SKM-1 (cell line): ENCODE data around the gene SPEF2.

Experiments
- DNase-seq: peaks from one replicate; lab custom pipeline; 2025; ENCODE audit not compliant: unreplicated experiment; lab: John Stamatoyannopoulos, UW

Gene SPEF2

GRCh38 chr5:35777358-35778087 is 159.9 kb downstream of the SPEF2 start:
- DNase-seq: peak; percentile 56

DNA sequence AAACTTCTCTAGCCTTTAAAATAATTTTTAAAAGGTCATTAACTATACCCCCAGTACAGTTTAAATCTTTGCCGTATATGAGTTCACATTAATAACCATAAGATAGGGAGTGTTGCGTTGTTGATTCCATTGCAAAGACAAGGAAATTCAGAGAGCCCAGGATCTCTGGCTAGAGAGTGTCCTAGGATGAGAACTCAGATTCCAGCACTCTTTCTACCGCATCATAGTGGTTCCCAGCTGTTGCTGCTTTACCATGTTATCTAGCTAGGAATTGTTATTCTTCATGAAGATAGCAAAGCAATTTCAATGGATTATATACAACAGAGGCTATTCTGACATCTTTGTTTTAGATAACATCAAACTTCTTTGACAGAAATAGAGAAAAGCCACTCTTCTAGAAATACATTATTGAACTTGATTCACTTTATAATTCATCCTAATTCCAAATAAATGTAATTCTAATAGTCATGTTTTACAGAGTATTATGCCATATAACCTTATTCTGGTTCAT is 160.7 kb downstream of the SPEF2 start:
- no peak for DNase-seq

DNA sequence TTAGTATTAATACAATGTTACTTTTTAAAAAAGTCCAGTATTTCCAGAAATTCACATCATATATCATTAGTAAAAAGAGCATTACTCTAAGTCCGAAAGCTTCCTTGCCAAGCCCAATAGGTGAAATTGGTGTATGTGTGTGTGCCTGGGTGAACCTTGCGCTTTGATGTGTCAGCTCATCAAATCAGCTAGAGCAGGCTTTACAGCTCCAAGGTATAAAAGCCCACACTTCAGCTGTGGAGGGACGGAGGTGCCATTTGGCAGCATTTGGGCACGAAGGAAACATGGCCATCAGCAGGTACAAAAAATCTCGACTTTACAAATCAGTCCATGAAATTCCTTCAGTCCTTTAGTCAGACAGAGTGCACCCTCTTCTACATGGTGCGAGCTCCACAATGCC is 162.6 kb downstream of the SPEF2 start:
- DNase-seq: no peak

- no peak for DNase-seq
These were observed 163.6 kb downstream of the SPEF2 start for GRCh38 chr5:35781181-35781790.

- DNase-seq: no peak
These were observed 165.9 kb downstream of the SPEF2 start for GRCh38 chr5:35783551-35783950.

- DNase-seq: no peak
These were observed 168.0 kb downstream of the SPEF2 start for GRCh38 chr5:35785601-35786085.

GRCh38 chr5:35788724-35789123 is 171.1 kb downstream of the SPEF2 start:
- DNase-seq: no peak

DNA sequence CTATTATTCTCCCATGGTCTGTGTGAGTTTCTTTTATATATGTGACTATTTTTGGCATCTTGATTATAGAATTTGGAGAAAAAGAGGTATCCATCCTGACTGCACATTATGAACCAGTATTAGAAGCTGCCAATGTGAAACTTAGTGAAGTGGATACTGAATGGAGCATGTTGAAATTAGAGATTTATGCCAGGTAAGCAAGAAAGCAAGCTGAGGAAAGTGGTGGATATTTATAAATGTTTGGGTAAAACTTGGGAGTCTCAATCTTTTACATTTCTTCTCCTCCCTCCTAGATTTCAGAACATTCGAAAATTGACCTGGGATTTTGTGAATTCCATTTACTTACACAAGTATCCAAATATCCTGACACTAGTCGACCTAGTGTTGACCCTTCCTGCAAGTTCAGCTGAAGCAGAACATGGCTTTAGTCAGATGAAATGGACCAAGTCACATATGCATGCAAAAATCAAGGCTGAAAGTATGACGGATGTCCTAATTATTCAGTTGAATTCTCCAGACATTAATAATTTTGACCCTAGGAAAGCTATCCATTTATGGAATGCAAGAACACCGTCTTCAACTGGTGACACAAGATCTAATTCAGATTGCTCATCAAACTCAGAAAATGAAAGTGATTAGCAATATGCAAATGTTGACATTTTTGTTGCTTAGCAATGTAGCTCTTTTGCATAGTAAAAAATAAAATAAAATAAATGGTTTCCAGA is 172.2 kb downstream of the SPEF2 start:
- DNase-seq: no peak

- no peak for DNase-seq
These were observed 172.8 kb downstream of the SPEF2 start for GRCh38 chr5:35790457-35790822.

- DNase-seq: no peak
These were observed 176.6 kb downstream of the SPEF2 start for GRCh38 chr5:35794328-35794619.

- DNase-seq: no peak
These were observed 177.2 kb downstream of the SPEF2 start for GRCh38 chr5:35794684-35795375.

- DNase-seq: no peak
These were observed 181.5 kb downstream of the SPEF2 start for GRCh38 chr5:35799181-35799580.

- DNase-seq: no peak
These were observed 182.1 kb downstream of the SPEF2 start for GRCh38 chr5:35799753-35800152.

DNA sequence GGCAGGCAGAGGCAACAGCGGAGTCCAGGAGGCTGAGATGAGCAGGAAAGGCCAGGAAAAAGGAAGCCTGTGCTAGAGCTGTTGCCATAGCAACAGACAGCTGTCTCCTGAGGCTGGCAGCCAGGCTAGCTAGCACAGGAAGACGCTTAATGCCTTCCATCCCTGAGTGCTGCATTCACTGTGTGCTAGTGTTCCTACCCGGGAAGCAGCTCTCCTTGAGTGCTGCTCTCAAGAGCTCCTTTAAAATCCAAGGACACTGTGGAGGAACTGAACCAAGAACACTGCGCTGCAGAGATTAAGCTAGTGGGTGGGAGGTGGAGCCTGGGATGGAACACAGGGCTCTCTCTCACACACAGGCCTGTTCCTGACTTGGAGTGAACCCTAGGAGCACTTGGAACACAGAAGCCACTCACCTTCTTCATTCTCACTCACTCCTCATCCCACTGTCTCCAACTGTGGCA is 185.6 kb downstream of the SPEF2 start:
- no peak for DNase-seq

DNA sequence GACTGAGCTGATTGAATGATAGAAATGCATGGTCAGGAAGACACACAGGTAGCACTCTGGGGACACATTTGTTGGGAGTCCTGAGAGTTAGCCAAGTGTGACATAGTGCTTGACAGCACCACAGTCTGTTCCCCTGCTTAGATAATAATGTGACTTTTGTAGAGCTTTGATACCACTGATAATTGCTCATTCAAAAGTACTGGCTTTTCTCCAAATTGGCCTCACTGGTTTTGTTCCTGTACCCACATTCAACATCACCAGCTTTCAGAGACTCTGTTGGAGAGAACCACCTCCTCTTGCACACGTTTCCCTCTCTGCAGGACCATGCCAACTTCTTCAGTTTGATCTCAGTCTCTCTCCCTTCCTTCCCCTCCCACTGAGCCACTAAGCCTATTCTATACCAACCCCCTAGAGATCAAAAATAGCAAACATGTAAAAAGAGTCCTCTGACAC is 186.6 kb downstream of the SPEF2 start:
- DNase-seq: no peak

- no peak for DNase-seq
These were observed 187.2 kb downstream of the SPEF2 start for GRCh38 chr5:35804841-35805240.

DNA sequence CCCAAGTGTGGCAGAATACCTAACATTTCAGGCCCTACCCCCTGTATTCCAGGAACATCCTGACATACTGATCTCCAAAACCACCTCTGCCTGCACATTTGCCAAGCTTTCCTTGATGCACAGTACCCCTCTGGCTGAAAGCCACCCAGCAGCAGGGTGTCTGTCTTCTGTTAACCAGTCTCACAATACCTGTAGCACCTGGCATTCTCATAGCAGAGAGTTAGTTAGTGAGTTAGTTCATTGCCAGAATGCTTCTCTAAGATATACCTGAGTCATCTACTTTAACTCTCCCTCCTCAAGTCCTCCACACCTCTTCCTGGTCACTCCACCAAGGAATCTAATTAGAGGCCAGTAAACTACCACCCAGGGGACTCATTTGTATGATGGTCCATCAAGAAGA is 192.9 kb downstream of the SPEF2 start:
- DNase-seq: no peak

DNA sequence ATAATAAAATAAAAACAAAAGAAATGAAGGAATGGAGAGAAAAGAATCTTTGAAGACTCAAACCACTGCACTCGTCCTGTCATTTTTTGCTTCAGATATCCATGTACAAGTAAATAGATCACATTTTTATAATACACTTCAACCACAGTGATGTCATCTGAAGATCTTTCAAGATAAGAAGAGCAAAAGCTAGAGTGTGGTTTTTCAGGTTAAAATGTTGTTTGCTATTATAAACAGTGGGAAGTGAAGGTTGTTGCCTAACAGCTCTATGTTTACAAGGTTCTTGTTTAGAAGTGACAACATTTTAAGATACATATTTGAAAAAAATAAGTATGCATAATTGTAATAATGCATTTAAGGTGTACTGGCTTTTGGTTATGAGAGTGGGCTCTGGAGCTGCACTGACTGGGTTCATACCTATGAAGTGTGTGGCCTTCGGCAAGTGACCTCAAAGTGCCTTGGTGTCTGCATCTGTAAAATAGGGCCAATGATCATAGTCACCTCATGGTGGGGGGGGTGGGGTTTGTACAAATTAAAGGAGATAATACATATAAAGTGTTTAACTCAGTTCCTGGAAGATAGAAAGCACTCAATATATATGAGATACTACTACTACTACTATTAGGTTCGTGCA is 193.6 kb downstream of the SPEF2 start:
- no peak for DNase-seq

DNA sequence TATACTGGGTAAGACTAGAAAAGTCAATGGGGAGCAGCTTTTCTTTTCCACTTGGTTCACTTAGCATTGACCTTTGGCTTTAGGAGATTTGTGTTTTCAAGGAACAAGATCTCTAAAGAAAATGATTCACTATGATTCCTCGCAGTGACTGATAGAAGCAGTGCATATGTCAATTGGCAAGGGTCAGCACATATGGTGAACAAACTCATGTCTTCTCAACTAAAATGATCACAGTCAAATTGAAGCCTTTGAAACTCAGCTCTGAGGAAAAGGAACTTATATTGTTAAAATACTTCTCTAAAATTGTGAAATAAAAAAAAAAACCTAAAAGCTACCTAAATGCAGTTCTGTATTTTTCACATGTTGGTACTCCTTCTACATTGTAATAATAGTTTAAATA is 195.9 kb downstream of the SPEF2 start:
- DNase-seq: no peak

- no peak for DNase-seq
These were observed 197.7 kb downstream of the SPEF2 start for GRCh38 chr5:35815089-35815936.
